WERI-Rb-1 (cell line): ENCODE results near the gene DNM3.

ENCODE experiments used
- DNase-seq: peaks from one replicate; pipeline ENCODE4 v3.0.0-alpha.2; 2020
- H3K27ac ChIP-seq: fragments of 250-450 bp; sonication (Bioruptor Pico); 2 replicates; pipeline ENCODE4 v1.5.1; 2020; ENCODE audit warnings: mild to moderate bottlenecking, moderate library complexity
- H3K27me3 ChIP-seq: fragments of 250-450 bp; sonication (Bioruptor Pico); 2 replicates; pipeline ENCODE4 v1.5.1; 2021; ENCODE audit warnings: mild to moderate bottlenecking, low read depth, moderate library complexity; ENCODE audit not compliant: insufficient read depth, severe bottlenecking
- H3K36me3 ChIP-seq: fragments of 250-450 bp; sonication (Bioruptor Pico); 2 replicates; pipeline ENCODE4 v1.5.1; 2020; ENCODE audit warnings: mild to moderate bottlenecking, moderate library complexity
- H3K4me3 ChIP-seq: 2 replicates; pipeline ENCODE4 v1.5.1; 2011; ENCODE audit warnings: low read depth, mild to moderate bottlenecking, control low read depth, low read length
- H3K9me3 ChIP-seq: fragments of 250-450 bp; sonication (Bioruptor Pico); 2 replicates; pipeline ENCODE4 v1.5.1; 2021; ENCODE audit warnings: mild to moderate bottlenecking, moderate library complexity; ENCODE audit not compliant: severe bottlenecking
- CTCF ChIP-seq: IDR thresholded peaks from 2 replicates; pipeline ENCODE4 v1.5.1; 2011; ENCODE audit warnings: low read depth, mild to moderate bottlenecking, control low read depth, inconsistent platforms, low read length

Gene DNM3

GRCh38 chr1:172375211-172375631, 533.9 kb downstream of the DNM3 start:
- no peak overlapping the region for H3K4me3 ChIP-seq
- DNase-seq: no peak
- no peak for TF ChIP-seq CTCF
- H3K27ac ChIP-seq: no peak overlapping the region
- H3K9me3 ChIP-seq: no peaks in the 10 kb centered on the region
- H3K27me3 ChIP-seq: no peaks in the 10 kb centered on the region
- H3K36me3 ChIP-seq: no peaks in the 10 kb centered on the region

- Histone ChIP-seq H3K27me3 (no peaks in the 10 kb centered on the region), H3K9me3 (no peaks in the 10 kb centered on the region), H3K4me3 (no peak overlapping the region), H3K27ac (no peak overlapping the region), H3K36me3 (no peaks in the 10 kb centered on the region)
- no peak for TF ChIP-seq CTCF
- no peak for DNase-seq
These were observed 535.1 kb downstream of the DNM3 start for GRCh38 chr1:172376431-172376830.

GRCh38 chr1:172377565-172377964, 536.3 kb downstream of the DNM3 start:
- H3K9me3 ChIP-seq: no peaks in the 10 kb centered on the region
- no peak for DNase-seq
- no peak overlapping the region for H3K27ac ChIP-seq
- H3K27me3 ChIP-seq: no peaks in the 10 kb centered on the region
- no peak overlapping the region for H3K4me3 ChIP-seq
- H3K36me3 ChIP-seq: no peaks in the 10 kb centered on the region
- TF ChIP-seq CTCF: no peak

- Histone ChIP-seq H3K4me3 (no peak overlapping the region), H3K27me3 (no peaks in the 10 kb centered on the region), H3K27ac (no peak overlapping the region), H3K36me3 (no peaks in the 10 kb centered on the region), H3K9me3 (no peaks in the 10 kb centered on the region)
- no peak for TF ChIP-seq CTCF
- DNase-seq: no peak
These were observed 536.9 kb downstream of the DNM3 start for GRCh38 chr1:172378109-172378760.

GRCh38 chr1:172380441-172381244, 539.3 kb downstream of the DNM3 start:
- Histone ChIP-seq H3K27ac (no peak overlapping the region), H3K9me3 (no peaks in the 10 kb centered on the region)

More at GRCh38 chr1:172380441-172381244, 539.3 kb downstream of the DNM3 start:
- no peaks in the 10 kb centered on the region for H3K36me3 ChIP-seq
- DNase-seq: no peak
- no peak for TF ChIP-seq CTCF
- no peaks in the 10 kb centered on the region for H3K27me3 ChIP-seq
- no peak overlapping the region for H3K4me3 ChIP-seq
